Lower leg skin (tissue), 4 donors: ENCODE measurements around the gene DSN1. TPM values are rescaled to one million over a fixed set of nuclear protein-coding genes. Genes with fewer than 3 reads are reported as not detected.

Experiments used
- DNase-seq, 2 donors: peaks; one replicate each; pipeline ENCODE4 v3.0.0-alpha.2; 2019; ENCODE audit warnings: low spot score in 2 of 2
- H3K4me3 ChIP-seq: fragments of 200-600 bp; sonication (generic); 2 replicates; pipeline ENCODE4 v1.5.1; 2017; ENCODE audit warnings: mild to moderate bottlenecking, low read depth; ENCODE audit not compliant: poor library complexity, severe bottlenecking
- CTCF ChIP-seq, 3 donors: fragments of 450-650 bp; IDR thresholded peaks; one replicate each; pipeline ENCODE4 v1.5.1; 2016; ENCODE audit warnings: antibody characterized with exemption in 3 of 3, mild to moderate bottlenecking in 3 of 3, moderate library complexity in 2 of 3
- POLR2A ChIP-seq, 2 donors: fragments of 450-650 bp; IDR thresholded peaks; one replicate each; pipeline ENCODE4 v1.6.1; 2016 to 2017; ENCODE audit warnings: antibody characterized with exemption in 2 of 2, mild to moderate bottlenecking in 1 of 2, moderate library complexity in 1 of 2
- WGBS, 2 donors: methylation state at CpG; one replicate each; pipeline ENCODE4 v1.1.5; 2018; 5-methylcytosine and 5-hydroxymethylcytosine counted together
- intact Hi-C: fragments of 100-400 bp; cut with DNase I; formaldehyde crosslinking; loops from one replicate; pipeline ENCODE4 v1.15.0; 2023; ENCODE audit warnings: low total_unique reads
- total RNA-seq, 4 donors: library from RNA; depleted of rRNA; stranded (reverse); fragments of >200 nt; gene quantifications; one replicate each; pipeline ENCODE4 v1.1.0, GENCODE V29; 2016

The DSN1 gene
- total RNA-seq, 4 donors from 2014 or later: 7.9 to 11.6 (median 9.0) TPM

GRCh38 chr20:36741072-36741471 lies 32.5 kb downstream of the DSN1 start:
- no peak for TF ChIP-seq CTCF (IDR thresholded peaks at IDR 0.05)
- TF ChIP-seq POLR2A (IDR thresholded peaks at IDR 0.05): no peak
- 76 to 77% methylated on average over 4 of the region's 4 CpGs for WGBS, 2 donors
- no peak for DNase-seq

GRCh38 chr20:36737183-36737499 lies 36.4 kb downstream of the DSN1 start:
- intact Hi-C loops: no loop called here
- no peak for DNase-seq
- no peak overlapping the region for H3K4me3 ChIP-seq
- WGBS, 2 donors: 89 to 91% methylated on average over 6 of the region's 6 CpGs
- TF ChIP-seq POLR2A (IDR thresholded peaks at IDR 0.05) (no peak), CTCF (IDR thresholded peaks at IDR 0.05) (no peak)

More at GRCh38 chr20:36741072-36741471, 32.5 kb downstream of the DSN1 start:
- intact Hi-C loops: no loop called here
- H3K4me3 ChIP-seq: no peak overlapping the region

- DNase-seq: no peak
- WGBS, 2 donors: 86 to 98% methylated on average over 3 of the region's 3 CpGs
- H3K4me3 ChIP-seq: no peak overlapping the region
- intact Hi-C loops: no loop called here
- TF ChIP-seq CTCF (IDR thresholded peaks at IDR 0.05): no peak
Measured at GRCh38 chr20:36736451-36737182, 36.9 kb downstream of the DSN1 start.

GRCh38 chr20:36732456-36732855 lies 41.1 kb downstream of the DSN1 start:
- DNase-seq: no peak
- 91 to 100% methylated on average over 1 of the region's 1 CpG for WGBS, 2 donors
- TF ChIP-seq CTCF (IDR thresholded peaks at IDR 0.05): no peak
- no peak for TF ChIP-seq POLR2A (IDR thresholded peaks at IDR 0.05)
- intact Hi-C loops: no loop called here
- H3K4me3 ChIP-seq: no peak overlapping the region

GRCh38 chr20:36728986-36729385 lies 44.6 kb downstream of the DSN1 start:
- intact Hi-C loops: no loop called here
- TF ChIP-seq POLR2A (IDR thresholded peaks at IDR 0.05) (no peak), CTCF (IDR thresholded peaks at IDR 0.05) (no peak)
- no peak for DNase-seq
- 63 to 66% methylated on average over 3 of the region's 3 CpGs for WGBS, 2 donors
- no peak overlapping the region for H3K4me3 ChIP-seq

- WGBS, 2 donors: 88 to 89% methylated on average over 3 of the region's 3 CpGs
- H3K4me3 ChIP-seq: no peak overlapping the region
- no peak for TF ChIP-seq POLR2A (IDR thresholded peaks at IDR 0.05)
- no peak for TF ChIP-seq CTCF (IDR thresholded peaks at IDR 0.05)
- intact Hi-C loops: no loop called here
- no peak for DNase-seq
Measured at GRCh38 chr20:36726168-36726567, 47.4 kb downstream of the DSN1 start.
